Common myeloid progenitor, CD34-positive (primary cell): ENCODE data around the gene HERC2.
"Not testable (repeated sequence)": the region's sequence is repeated elsewhere in the genome, so short reads cannot be mapped to it uniquely, and the experiment has no call there.

Experiments
- CTCF ChIA-PET: fragments of 350-600 bp; sonication (Branson Sonifier 250); formaldehyde crosslinking; loops from one replicate; lab custom pipeline; 2021; ENCODE audit warnings: antibody characterized with exemption; lab: Charles Lee
- POLR2A ChIA-PET: fragments of 350-600 bp; sonication (Branson Sonifier 250); formaldehyde crosslinking; loops from one replicate; lab custom pipeline; 2021; ENCODE audit warnings: antibody characterized with exemption; lab: Charles Lee
- DNase-seq, 3 donors: peaks; one replicate each; pipeline versions ENCODE4 v3.0.0 to v3.0.0-alpha.2; 2013
- H3K27ac ChIP-seq, 2 experiments: 1 replicate in 1 of 2; 2 replicates in 1 of 2; pipeline ENCODE4 v1.7.0; 2013; ENCODE audit warnings: inconsistent platforms in 2 of 2, low read length in 2 of 2, mild to moderate bottlenecking in 2 of 2, low read depth in 1 of 2, moderate library complexity in 1 of 2; ENCODE audit not compliant: severe bottlenecking in 2 of 2, insufficient read depth in 1 of 2, poor library complexity in 1 of 2
- H3K27me3 ChIP-seq, 5 experiments: replicated peaks in 2 of 5; 1 replicate in 3 of 5; 2 replicates in 2 of 5; pipeline versions ENCODE4 v1.6.1 to v1.7.0; 2013; ENCODE audit warnings: low read length in 4 of 5, mild to moderate bottlenecking in 2 of 5, moderate library complexity in 2 of 5, inconsistent platforms in 1 of 5; ENCODE audit not compliant: insufficient read depth in 5 of 5, control insufficient read depth in 4 of 5
- H3K36me3 ChIP-seq, 4 experiments: 1 replicate in 2 of 4; 2 replicates in 2 of 4; pipeline versions ENCODE4 v1.6.1 to v1.7.0; 2013; ENCODE audit warnings: low read length in 3 of 4, control low read depth in 1 of 4, mild to moderate bottlenecking in 1 of 4; ENCODE audit not compliant: control insufficient read depth in 4 of 4, insufficient read depth in 4 of 4
- H3K4me1 ChIP-seq, 4 experiments: 1 replicate in 3 of 4; 2 replicates in 1 of 4; pipeline versions ENCODE4 v1.6.1 to v1.7.1; 2013; ENCODE audit warnings: low read length in 3 of 4, mild to moderate bottlenecking in 3 of 4, control low read depth in 1 of 4, inconsistent platforms in 1 of 4, moderate library complexity in 1 of 4; ENCODE audit not compliant: control insufficient read depth in 4 of 4, insufficient read depth in 4 of 4; ENCODE audit errors: control extremely low read depth in 1 of 4
- H3K4me3 ChIP-seq, 7 experiments: 1 replicate in 4 of 7; 2 replicates in 3 of 7; pipeline versions ENCODE4 v1.5.1 to v1.7.0; 2013; ENCODE audit warnings: mild to moderate bottlenecking in 7 of 7, low read length in 6 of 7, moderate library complexity in 6 of 7, inconsistent platforms in 2 of 7, low read depth in 2 of 7, control low read depth in 1 of 7; ENCODE audit not compliant: insufficient read depth in 4 of 7, control insufficient read depth in 1 of 7; ENCODE audit errors: extremely low read depth in 1 of 7
- H3K9me3 ChIP-seq, 5 experiments: 1 replicate in 4 of 5; 2 replicates in 1 of 5; pipeline versions ENCODE4 v1.6.1 to v1.7.1; 2013; ENCODE audit warnings: low read length in 4 of 5, mild to moderate bottlenecking in 2 of 5, inconsistent platforms in 1 of 5, low read depth in 1 of 5, moderate library complexity in 1 of 5; ENCODE audit not compliant: control insufficient read depth in 4 of 5, insufficient read depth in 2 of 5; ENCODE audit errors: control extremely low read depth in 1 of 5
- WGBS: methylation state at CpG from one replicate; pipeline ENCODE4 v1.1.5; 2013; ENCODE audit not compliant: insufficient coverage; 5-methylcytosine and 5-hydroxymethylcytosine counted together

The HERC2 gene

GRCh38 chr15:28295009-28295563 lies 26.9 kb downstream of the HERC2 start:
- H3K9me3 ChIP-seq, H3K4me1 ChIP-seq, POLR2A ChIA-PET, DNase-seq, H3K4me3 ChIP-seq, H3K27me3 ChIP-seq, CTCF ChIA-PET: not testable (repeated sequence)
- H3K36me3 ChIP-seq, result peaks cover 3 to 28% (median 12%) of the 10 kb centered on the region in 4 experiments
- H3K27ac ChIP-seq, result peak overlapping the region in 1 of 2 experiments; percentile 25
- 100% methylated on average over 1 of the region's 3 CpGs for WGBS

GRCh38 chr15:28294560-28294959 lies 27.4 kb downstream of the HERC2 start:
- H3K4me1 ChIP-seq, CTCF ChIA-PET, DNase-seq, H3K27me3 ChIP-seq, POLR2A ChIA-PET, H3K4me3 ChIP-seq: not testable (repeated sequence)
- Histone ChIP-seq H3K27ac (peak overlapping the region in 1 of 2 experiments; percentile 25), H3K9me3 (peaks cover 0 to 13% (median 9%) of the 10 kb centered on the region in 5 experiments), H3K36me3 (peaks cover 6 to 33% (median 16%) of the 10 kb centered on the region in 4 experiments)
- WGBS, result no CpG with 5 or more reads among the region's 10 CpGs

- Histone ChIP-seq H3K9me3 (peaks cover 0 to 14% (median 12%) of the 10 kb centered on the region in 5 experiments), H3K27me3 (no peaks in the 10 kb centered on the region), H3K27ac (no peak overlapping the region), H3K4me1 (peaks cover 0 to 2% (median 0%) of the 10 kb centered on the region in 4 experiments), H3K4me3 (no peak overlapping the region), H3K36me3 (peaks cover 6 to 33% (median 17%) of the 10 kb centered on the region in 4 experiments)
- POLR2A ChIA-PET, result interaction anchor here (0.6 kb wide), 1 partner anchor 31 kb away, joined by 4 read pairs; no protein-coding TSS in a partner anchor
- WGBS, result 94% methylated on average over 6 of the region's 10 CpGs
- CTCF ChIA-PET, result no interaction called here
- DNase-seq, result peak in 1 of 3 donors; percentile 8
Observed at GRCh38 chr15:28289694-28290463, 32.1 kb downstream of the HERC2 start.

- peaks cover 8 to 33% (median 17%) of the 10 kb centered on the region in 4 experiments for H3K36me3 ChIP-seq
- H3K27me3 ChIP-seq, POLR2A ChIA-PET, CTCF ChIA-PET, H3K27ac ChIP-seq, H3K4me1 ChIP-seq: not testable (repeated sequence)
- WGBS, result 0% methylated on average over 2 of the region's 7 CpGs
- H3K9me3 ChIP-seq, result peaks cover 0 to 14% (median 12%) of the 10 kb centered on the region in 5 experiments
- H3K4me3 ChIP-seq, result peak overlapping the region in 2 of 7 experiments; percentile 23 to 32
- DNase-seq, result peak in 2 of 3 donors; percentile 41 to 59
Observed at GRCh38 chr15:28288830-28289693, 32.9 kb downstream of the HERC2 start.

GRCh38 chr15:28286659-28287058 lies 35.3 kb downstream of the HERC2 start:
- CTCF ChIA-PET, DNase-seq, H3K27me3 ChIP-seq, H3K27ac ChIP-seq, POLR2A ChIA-PET, H3K4me1 ChIP-seq, H3K4me3 ChIP-seq: not testable (repeated sequence)
- Histone ChIP-seq H3K36me3 (peaks cover 8 to 35% (median 21%) of the 10 kb centered on the region in 4 experiments), H3K9me3 (peaks cover 1 to 22% (median 14%) of the 10 kb centered on the region in 5 experiments)
- no CpG with 5 or more reads among the region's 8 CpGs for WGBS

- CTCF ChIA-PET, result no interaction called here
- peaks cover 8 to 31% (median 22%) of the 10 kb centered on the region in 4 experiments for H3K36me3 ChIP-seq
- H3K4me1 ChIP-seq, result peaks cover 0 to 2% (median 0%) of the 10 kb centered on the region in 4 experiments
- WGBS, result 71% methylated on average over 1 of the region's 3 CpGs
- H3K27ac ChIP-seq, result no peak overlapping the region
- H3K27me3 ChIP-seq, result no peaks in the 10 kb centered on the region
- no peak for DNase-seq
- POLR2A ChIA-PET, result no interaction called here
- H3K9me3 ChIP-seq, result peaks cover 1 to 22% (median 12%) of the 10 kb centered on the region in 5 experiments
- H3K4me3 ChIP-seq, result no peak overlapping the region
Observed at GRCh38 chr15:28286031-28286430, 35.9 kb downstream of the HERC2 start.
